ENCODE data around the gene MACF1. TPM values are rescaled to one million over a fixed set of nuclear protein-coding genes. Genes with fewer than 3 reads are reported as not detected.
"Not testable (repeated sequence)": the region's sequence is repeated elsewhere in the genome, so short reads cannot be mapped to it uniquely, and the experiment has no call there.

Gene MACF1
- total RNA-seq, 1 donor from 2014 or later = 185 TPM

- not testable (repeated sequence) for H3K9me3 Mint-ChIP-seq; H3K4me1 Mint-ChIP-seq; H3K27ac Mint-ChIP-seq (ENCODE audit: unreplicated experiment); DNase-seq (ENCODE audit: low read depth, low spot score); H3K36me3 Mint-ChIP-seq (ENCODE audit: low read depth); H3K4me3 Mint-ChIP-seq
- H3K27me3 Mint-ChIP-seq (ENCODE audit: low read depth) = peaks cover 11% of the 10 kb centered on the region
Measured at GRCh38 chr1:39514710-39515124, 310.2 kb downstream of the MACF1 start.

- H3K27ac Mint-ChIP-seq (ENCODE audit: unreplicated experiment); H3K36me3 Mint-ChIP-seq (ENCODE audit: low read depth); H3K9me3 Mint-ChIP-seq; H3K4me3 Mint-ChIP-seq; DNase-seq (ENCODE audit: low read depth, low spot score); H3K4me1 Mint-ChIP-seq: not testable (repeated sequence)
- peaks cover 11% of the 10 kb centered on the region for H3K27me3 Mint-ChIP-seq (ENCODE audit: low read depth)
Measured at GRCh38 chr1:39515131-39516086, 310.9 kb downstream of the MACF1 start.

DNA sequence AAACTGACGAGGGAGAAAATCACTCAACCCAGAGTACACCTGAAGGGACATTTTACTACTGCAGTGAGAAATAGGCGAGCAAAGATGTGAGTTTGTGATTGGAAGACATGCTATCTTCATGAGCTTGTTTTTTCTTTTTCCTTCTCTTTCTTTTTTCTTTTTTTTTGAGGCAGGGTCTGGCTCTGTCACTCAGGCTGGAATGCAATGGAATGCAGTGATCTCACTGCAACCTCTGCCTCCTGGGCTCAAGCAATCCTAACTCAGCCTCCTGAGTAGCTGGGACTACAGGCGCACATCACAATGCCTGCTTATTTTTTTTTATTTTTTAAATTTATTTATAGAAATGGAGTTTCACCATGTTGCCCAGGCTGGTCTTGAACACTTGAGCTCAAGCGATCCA is 312.3 kb downstream of the MACF1 start:
- H3K4me3 Mint-ChIP-seq; DNase-seq (ENCODE audit: low read depth, low spot score); H3K36me3 Mint-ChIP-seq (ENCODE audit: low read depth): not testable (repeated sequence)

DNA sequence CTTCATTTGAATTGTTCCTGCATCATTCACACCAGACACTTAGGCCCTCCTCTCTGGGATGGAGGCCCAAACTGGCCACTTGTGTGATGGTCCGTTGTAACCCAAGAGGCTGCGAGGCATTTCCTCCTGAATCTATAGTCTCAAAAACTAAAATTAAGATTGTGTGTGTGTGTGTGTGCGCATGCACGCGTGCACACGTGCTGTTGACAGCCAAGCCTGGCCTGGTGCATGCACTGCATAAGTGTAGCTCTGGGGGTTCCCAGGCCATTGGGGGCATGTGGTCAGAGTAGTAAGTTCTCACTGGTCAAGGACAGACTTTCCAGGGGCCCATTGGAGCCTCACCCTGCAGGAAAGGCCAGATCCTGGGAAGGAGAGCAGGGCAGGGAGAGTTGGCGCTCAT is 313.4 kb downstream of the MACF1 start:
- H3K27me3 Mint-ChIP-seq (ENCODE audit: low read depth) = peaks cover 11% of the 10 kb centered on the region
- H3K4me3 Mint-ChIP-seq; H3K27ac Mint-ChIP-seq (ENCODE audit: unreplicated experiment); H3K36me3 Mint-ChIP-seq (ENCODE audit: low read depth); H3K9me3 Mint-ChIP-seq; DNase-seq (ENCODE audit: low read depth, low spot score); H3K4me1 Mint-ChIP-seq: not testable (repeated sequence)

More for the DNA sequence above, 312.3 kb downstream of the MACF1 start:
- H3K9me3 Mint-ChIP-seq; H3K4me1 Mint-ChIP-seq; H3K27ac Mint-ChIP-seq (ENCODE audit: unreplicated experiment): not testable (repeated sequence)
- H3K27me3 Mint-ChIP-seq (ENCODE audit: low read depth) = peaks cover 11% of the 10 kb centered on the region

- H3K36me3 Mint-ChIP-seq (ENCODE audit: low read depth); H3K9me3 Mint-ChIP-seq; H3K4me3 Mint-ChIP-seq; H3K27me3 Mint-ChIP-seq (ENCODE audit: low read depth); H3K4me1 Mint-ChIP-seq; DNase-seq (ENCODE audit: low read depth, low spot score): not testable (repeated sequence)
- peak overlapping the region; percentile 92 for H3K27ac Mint-ChIP-seq (ENCODE audit: unreplicated experiment)
Measured at GRCh38 chr1:39519376-39519775, 314.9 kb downstream of the MACF1 start.

GRCh38 chr1:39522221-39522620 is 317.7 kb downstream of the MACF1 start:
- H3K4me3 Mint-ChIP-seq; DNase-seq (ENCODE audit: low read depth, low spot score); H3K27ac Mint-ChIP-seq (ENCODE audit: unreplicated experiment); H3K27me3 Mint-ChIP-seq (ENCODE audit: low read depth); H3K4me1 Mint-ChIP-seq; H3K36me3 Mint-ChIP-seq (ENCODE audit: low read depth); H3K9me3 Mint-ChIP-seq: not testable (repeated sequence)

DNA sequence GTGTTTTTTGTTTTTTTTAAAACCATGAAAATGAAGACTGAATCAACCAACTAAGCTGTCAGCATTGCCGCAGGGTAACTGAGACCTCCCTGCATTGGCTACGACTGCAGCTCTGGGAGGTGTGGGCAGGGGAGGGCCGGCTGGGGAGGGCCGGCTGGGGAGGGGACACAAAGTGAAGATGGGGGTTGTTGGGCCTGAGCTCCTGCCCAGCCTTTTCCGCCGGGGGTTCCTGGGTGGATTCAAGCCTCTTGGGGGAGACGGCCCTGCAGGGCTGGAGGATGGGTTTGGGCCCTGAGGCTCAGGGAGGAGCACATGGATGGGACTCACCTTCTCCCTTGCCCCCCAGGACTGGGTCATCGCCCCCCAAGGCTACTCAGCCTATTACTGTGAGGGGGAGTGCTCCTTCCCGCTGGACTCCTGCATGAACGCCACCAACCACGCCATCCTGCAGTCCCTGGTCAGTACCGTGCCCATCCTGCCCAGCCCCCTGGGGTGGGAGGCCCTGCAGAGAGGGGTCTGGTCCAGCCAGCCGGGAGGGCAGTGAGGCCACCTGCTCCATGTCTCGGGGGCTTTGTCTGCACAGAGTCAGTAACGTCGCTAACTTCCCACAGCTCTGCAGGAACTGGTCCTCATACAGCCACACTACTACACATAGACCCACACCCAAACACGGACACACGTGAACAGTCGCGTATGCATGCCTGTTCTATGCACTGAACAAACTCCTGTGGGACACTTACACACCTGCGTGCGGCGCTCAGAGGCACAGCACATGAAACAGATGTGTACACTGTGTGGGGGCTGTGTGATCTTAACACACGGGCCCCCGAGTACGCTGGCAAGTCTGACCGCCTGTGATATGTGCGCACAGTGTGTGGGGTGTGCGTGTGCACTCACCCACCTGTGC is 318.4 kb downstream of the MACF1 start:
- H3K4me3 Mint-ChIP-seq = no peak overlapping the region
- H3K4me1 Mint-ChIP-seq = peaks cover 5% of the 10 kb centered on the region
- peaks cover 2% of the 10 kb centered on the region for H3K27me3 Mint-ChIP-seq (ENCODE audit: low read depth)
- TF ChIP-seq, protein P1, sequence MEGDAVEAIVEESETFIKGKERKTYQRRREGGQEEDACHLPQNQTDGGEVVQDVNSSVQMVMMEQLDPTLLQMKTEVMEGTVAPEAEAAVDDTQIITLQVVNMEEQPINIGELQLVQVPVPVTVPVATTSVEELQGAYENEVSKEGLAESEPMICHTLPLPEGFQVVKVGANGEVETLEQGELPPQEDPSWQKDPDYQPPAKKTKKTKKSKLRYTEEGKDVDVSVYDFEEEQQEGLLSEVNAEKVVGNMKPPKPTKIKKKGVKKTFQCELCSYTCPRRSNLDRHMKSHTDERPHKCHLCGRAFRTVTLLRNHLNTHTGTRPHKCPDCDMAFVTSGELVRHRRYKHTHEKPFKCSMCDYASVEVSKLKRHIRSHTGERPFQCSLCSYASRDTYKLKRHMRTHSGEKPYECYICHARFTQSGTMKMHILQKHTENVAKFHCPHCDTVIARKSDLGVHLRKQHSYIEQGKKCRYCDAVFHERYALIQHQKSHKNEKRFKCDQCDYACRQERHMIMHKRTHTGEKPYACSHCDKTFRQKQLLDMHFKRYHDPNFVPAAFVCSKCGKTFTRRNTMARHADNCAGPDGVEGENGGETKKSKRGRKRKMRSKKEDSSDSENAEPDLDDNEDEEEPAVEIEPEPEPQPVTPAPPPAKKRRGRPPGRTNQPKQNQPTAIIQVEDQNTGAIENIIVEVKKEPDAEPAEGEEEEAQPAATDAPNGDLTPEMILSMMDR (conservative IDR thresholded peaks at IDR 0.05) = no peak
- no peak for DNase-seq (ENCODE audit: low read depth, low spot score)
- H3K36me3 Mint-ChIP-seq (ENCODE audit: low read depth) = no peaks in the 10 kb centered on the region
- no peaks in the 10 kb centered on the region for H3K9me3 Mint-ChIP-seq
- no peak overlapping the region for H3K27ac Mint-ChIP-seq (ENCODE audit: unreplicated experiment)

DNA sequence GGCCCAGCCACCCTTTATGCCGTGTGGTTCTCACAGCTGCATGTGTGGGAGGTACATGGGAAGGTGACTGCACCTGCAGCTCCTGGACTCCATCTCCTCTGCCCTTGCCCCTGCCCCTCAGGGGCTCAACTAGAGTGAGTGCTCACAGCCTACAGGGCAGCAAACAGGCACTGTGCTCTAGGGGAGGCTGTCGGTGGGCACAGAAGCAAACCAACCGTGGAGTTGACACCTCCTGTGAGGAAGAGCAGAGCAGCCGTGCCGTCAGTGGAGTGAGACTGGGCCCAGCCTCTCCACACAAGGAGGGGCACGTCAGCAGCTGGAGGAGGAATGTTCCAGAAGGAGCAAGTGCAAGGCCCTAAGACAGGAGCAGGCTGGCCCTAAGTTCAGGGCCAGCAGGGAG is 319.7 kb downstream of the MACF1 start:
- no peaks in the 10 kb centered on the region for H3K9me3 Mint-ChIP-seq
- peaks cover 3% of the 10 kb centered on the region for H3K4me1 Mint-ChIP-seq
- TF ChIP-seq, protein P1 (conservative IDR thresholded peaks at IDR 0.05) = no peak
- H3K4me3 Mint-ChIP-seq = no peak overlapping the region
- no peak overlapping the region for H3K27ac Mint-ChIP-seq (ENCODE audit: unreplicated experiment)
- H3K27me3 Mint-ChIP-seq (ENCODE audit: low read depth) = peaks cover 2% of the 10 kb centered on the region
- H3K36me3 Mint-ChIP-seq (ENCODE audit: low read depth) = no peaks in the 10 kb centered on the region
- no peak for DNase-seq (ENCODE audit: low read depth, low spot score)
